Stimulated activated CD8-positive, alpha-beta memory T cell treated with anti-CD3 and anti-CD28 coated beads, Interleukin-7, amount 100 ng/mL, for 1 hour (primary cell): ENCODE data around the gene ZBTB8OS.

Experiments
- DNase-seq, 2 donors: peaks; one replicate each; pipeline ENCODE4 v3.0.0-alpha.2; 2020; ENCODE audit warnings: low read depth in 2 of 2

Gene ZBTB8OS

GRCh38 chr1:32611859-32612188, 38.5 kb downstream of the ZBTB8OS start:
- DNase-seq, result no peak

GRCh38 chr1:32609180-32609579, 41.2 kb downstream of the ZBTB8OS start:
- no peak for DNase-seq

DNA sequence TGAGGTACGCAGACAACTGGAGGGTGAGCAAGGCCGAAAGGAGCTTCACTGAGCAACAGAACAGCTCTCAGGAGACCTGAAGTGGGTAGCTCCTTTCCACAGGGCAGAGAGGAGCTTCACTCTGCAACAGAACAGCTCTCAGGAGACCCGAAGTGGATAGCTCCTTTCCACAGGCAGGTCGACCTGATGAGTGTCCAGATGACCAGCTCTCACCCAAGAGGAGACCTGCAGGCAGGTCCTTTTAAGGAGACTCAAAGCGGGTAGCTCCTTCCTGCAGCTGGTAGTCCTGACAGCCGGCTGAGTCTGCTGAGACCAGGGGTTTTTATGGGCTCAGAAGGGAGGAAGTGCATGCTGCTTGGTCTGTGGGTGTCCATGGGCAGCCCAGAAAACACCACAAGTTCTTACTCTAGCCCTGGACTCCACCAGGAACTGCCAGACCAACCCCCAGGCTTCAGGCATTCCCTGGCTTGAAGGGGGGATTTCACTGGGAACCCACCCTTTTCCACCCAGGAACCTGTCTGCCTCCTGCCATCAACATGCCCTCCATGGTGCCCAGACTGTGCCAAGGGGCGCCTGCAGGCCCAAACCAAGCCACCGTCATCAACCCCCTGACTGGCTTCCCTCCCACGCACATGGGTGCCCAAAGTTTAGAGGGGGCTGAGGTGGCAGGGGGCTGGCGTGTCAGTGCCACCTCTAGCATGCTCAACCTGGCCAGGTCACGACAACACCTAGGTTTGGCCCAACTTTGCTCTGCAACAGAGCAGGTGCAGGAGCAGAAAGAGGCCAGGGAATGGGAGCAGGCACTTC, 43.6 kb downstream of the ZBTB8OS start:
- DNase-seq, result no peak

- DNase-seq, result no peak
These were observed 44.5 kb downstream of the ZBTB8OS start for GRCh38 chr1:32605711-32606424.

- DNase-seq, result no peak
These were observed 50.3 kb downstream of the ZBTB8OS start for GRCh38 chr1:32600034-32600433.

- DNase-seq, result no peak
These were observed 57.4 kb downstream of the ZBTB8OS start for GRCh38 chr1:32592943-32593342.

DNA sequence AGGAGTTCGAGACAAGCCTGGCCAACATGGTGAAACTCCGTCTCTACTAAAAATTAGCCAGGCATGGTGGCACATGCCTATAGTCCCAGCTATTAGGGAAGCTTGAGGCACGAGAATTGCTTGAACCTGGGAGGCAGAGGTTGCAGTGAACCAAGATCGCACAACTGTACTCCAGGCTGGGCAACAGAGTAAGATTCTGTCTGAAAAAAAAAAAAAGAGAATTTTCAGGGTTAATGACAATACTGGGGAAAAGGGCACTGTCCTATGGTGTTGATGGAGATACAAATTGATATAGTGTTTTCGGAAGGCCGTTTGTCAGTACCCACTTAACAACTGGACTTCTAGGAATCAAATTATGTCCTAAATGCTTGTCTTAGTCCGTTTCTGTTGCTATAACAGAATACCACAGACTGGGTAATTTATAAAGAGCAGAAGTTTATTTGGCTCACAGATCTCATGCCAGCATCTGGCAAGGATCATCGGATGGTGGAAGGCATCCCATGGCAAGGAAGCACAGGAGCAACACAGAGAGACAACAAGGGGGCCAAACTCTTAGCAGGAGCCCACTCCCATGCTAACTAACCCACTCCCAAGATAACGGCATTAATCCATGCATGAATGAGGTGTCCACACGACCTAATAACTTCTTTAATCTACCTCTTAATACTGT, 69.9 kb downstream of the ZBTB8OS start:
- DNase-seq, result no peak
